NT2/D1 (cell line): Measurements from ENCODE around the gene ADIPOQ.

Experiments
- SUZ12 ChIP-seq: IDR thresholded peaks from 2 replicates; pipeline ENCODE4 v1.6.1; 2011; ENCODE audit not compliant: insufficient read length, insufficient read depth; ENCODE audit errors: extremely low read depth
- YY1 ChIP-seq: IDR thresholded peaks from 2 replicates; pipeline ENCODE4 v1.6.1; 2011; ENCODE audit not compliant: insufficient read length, insufficient read depth

DNA sequence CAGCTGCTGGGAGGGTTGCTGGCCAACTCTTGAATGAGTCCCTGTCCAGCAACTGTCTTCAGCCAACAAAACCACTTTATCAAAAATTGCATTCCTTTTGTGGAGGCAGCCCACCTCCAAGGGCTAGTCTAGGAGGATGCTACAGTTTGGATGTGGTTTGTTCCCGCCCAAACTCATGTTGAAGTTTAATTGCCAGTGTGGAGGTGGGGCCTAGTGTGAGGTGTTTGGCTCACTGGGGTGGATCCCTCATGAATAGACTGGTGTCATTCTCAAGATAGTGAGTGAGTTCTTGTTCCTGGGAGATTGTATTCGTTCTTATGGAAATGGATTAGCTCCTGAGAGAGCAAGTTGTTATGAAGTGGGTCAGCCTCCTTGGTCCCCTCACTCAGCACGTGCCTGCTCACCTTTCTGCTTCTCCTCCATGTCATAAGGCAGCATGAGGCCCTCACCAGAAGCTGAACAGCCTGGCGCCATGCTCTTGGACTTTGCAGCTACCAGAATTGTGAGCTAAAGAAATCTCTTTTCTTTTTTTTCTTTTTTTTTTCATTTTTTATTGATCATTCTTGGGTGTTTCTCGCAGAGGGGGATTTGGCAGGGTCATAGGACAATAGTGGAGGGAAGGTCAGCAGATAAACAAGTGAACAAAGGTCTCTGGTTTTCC, 32.0 kb upstream of the ADIPOQ start:
- no peak for TF ChIP-seq YY1
- TF ChIP-seq SUZ12 = no peak
